ENCODE data around the gene USH2A. TPM values are rescaled to one million over a fixed set of nuclear protein-coding genes. Genes with fewer than 3 reads are reported as not detected.

USH2A gene
- total RNA-seq, 1 experiment from 2014 or later, result not detected

DNA sequence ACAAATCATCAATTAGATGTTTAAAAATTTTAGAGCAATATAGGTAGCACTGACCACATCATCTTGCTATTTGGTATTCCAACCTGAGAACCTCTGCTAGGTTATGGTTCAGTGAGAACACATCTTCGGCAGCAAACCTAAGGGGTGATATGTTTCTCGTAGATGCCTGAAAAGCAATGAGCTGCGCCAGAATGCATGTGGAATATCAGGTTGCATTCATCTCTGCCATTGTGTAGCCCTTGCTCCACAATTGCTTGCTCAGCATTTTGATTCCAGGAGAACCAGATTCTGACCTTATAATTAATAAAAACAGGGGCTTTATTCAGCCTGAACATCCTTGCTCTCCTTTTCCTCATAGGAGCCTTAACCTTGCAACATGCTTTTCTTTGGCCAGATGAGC, 408.1 kb downstream of the USH2A start (continued):
- no peak for TF ChIP-seq REST (IDR thresholded peaks at IDR 0.05; ENCODE audit: low read depth)
- TF ChIP-seq, protein P1, sequence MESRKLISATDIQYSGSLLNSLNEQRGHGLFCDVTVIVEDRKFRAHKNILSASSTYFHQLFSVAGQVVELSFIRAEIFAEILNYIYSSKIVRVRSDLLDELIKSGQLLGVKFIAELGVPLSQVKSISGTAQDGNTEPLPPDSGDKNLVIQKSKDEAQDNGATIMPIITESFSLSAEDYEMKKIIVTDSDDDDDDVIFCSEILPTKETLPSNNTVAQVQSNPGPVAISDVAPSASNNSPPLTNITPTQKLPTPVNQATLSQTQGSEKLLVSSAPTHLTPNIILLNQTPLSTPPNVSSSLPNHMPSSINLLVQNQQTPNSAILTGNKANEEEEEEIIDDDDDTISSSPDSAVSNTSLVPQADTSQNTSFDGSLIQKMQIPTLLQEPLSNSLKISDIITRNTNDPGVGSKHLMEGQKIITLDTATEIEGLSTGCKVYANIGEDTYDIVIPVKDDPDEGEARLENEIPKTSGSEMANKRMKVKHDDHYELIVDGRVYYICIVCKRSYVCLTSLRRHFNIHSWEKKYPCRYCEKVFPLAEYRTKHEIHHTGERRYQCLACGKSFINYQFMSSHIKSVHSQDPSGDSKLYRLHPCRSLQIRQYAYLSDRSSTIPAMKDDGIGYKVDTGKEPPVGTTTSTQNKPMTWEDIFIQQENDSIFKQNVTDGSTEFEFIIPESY (IDR thresholded peaks at IDR 0.05; ENCODE audit: extremely low read depth, insufficient replicate concordance, low read length), result no peak

DNA sequence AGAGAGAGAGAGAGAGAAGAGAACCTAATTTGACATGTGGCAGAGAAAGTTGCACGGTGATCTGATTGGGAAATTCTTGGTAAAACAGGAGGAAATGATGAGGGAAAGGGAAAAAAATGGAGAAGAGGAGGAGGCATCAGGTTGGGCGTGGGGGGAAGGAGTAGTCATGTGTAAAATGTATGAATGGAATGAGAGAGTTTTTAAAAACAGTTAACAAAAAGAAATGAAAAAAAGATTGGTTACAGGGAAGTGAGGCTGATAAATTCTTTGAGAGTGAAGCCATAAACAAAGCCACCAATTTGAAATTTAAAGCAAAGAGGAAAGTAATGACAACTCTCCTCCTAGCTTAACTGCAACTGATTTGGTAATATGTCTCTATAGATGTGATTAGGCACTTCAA, 409.2 kb downstream of the USH2A start:
- Histone ChIP-seq H3K4me2 (ENCODE audit: low read length) (no peak overlapping the region), H4K20me1 (ENCODE audit: insufficient read depth) (no peaks in the 10 kb centered on the region; the same call in 1 of the 2 replicates), H3K9me2 (ENCODE audit: insufficient read depth) (no peaks in the 10 kb centered on the region), H3K9me3 (ENCODE audit: control insufficient read depth in 1 of 2, insufficient read depth in 1 of 2, low read depth in 1 of 2, low read length in 2 of 2) (no peaks in the 10 kb centered on the region), H3K36me3 (ENCODE audit: control insufficient read depth in 1 of 2, insufficient read depth in 2 of 2, low read length in 2 of 2) (no peaks in the 10 kb centered on the region), H3K79me2 (ENCODE audit: insufficient read depth, low read length) (no peaks in the 10 kb centered on the region), H3K9ac (ENCODE audit: low read length) (no peak overlapping the region), H3K4me3 (replicated peaks in 1 of 2; ENCODE audit: low read depth in 1 of 2, low read length in 2 of 2) (no peak overlapping the region), H3K4me1 (ENCODE audit: control insufficient read depth in 1 of 2, insufficient read depth in 2 of 2, low read length in 2 of 2) (no peaks in the 10 kb centered on the region), H3K27me3 (ENCODE audit: insufficient read depth, low read length) (no peaks in the 10 kb centered on the region; the same call in 1 of the 2 replicates), H2AFZ (ENCODE audit: low read depth, low read length, poor library complexity, severe bottlenecking) (no peak overlapping the region), H3K27ac (ENCODE audit: low read depth, low read length) (no peak overlapping the region)
- RAD21 ChIA-PET (ENCODE audit: low non-redundant PET in 1 of 2, low total read pairs in 2 of 2, uncharacterized antibody in 2 of 2, unreplicated experiment in 2 of 2), result no interaction called here
- CTCF ChIA-PET, result no interaction called here
- DNase-seq (ENCODE audit: low read depth, low spot score) (no peak), ATAC-seq (no peak)
- POLR2A ChIA-PET, result no interaction called here
- no TSS peak for BruUV-seq (replicated peaks)
- intact Hi-C loops (cut with micrococcal nuclease), result no loop called here
- TF ChIP-seq FOSL1 (IDR thresholded peaks at IDR 0.05; ENCODE audit: low read depth), result no peak
- TF ChIP-seq JUND (IDR thresholded peaks at IDR 0.05), result no peak
- no peak for TF ChIP-seq TCF7L2 (IDR thresholded peaks at IDR 0.05; ENCODE audit: borderline replicate concordance, extremely low read depth, insufficient read depth, insufficient read length)
- no peak for TF ChIP-seq ELF1 (IDR thresholded peaks at IDR 0.05; ENCODE audit: borderline replicate concordance, low read depth)
- TF ChIP-seq SRF (IDR thresholded peaks at IDR 0.05; ENCODE audit: low read depth), result no peak
- TF ChIP-seq ZFX (IDR thresholded peaks at IDR 0.05), result no peak
- TF ChIP-seq, protein P1 (IDR thresholded peaks at IDR 0.05; ENCODE audit: extremely low read depth, insufficient replicate concordance, low read length), result no peak
- TF ChIP-seq, protein P2, sequence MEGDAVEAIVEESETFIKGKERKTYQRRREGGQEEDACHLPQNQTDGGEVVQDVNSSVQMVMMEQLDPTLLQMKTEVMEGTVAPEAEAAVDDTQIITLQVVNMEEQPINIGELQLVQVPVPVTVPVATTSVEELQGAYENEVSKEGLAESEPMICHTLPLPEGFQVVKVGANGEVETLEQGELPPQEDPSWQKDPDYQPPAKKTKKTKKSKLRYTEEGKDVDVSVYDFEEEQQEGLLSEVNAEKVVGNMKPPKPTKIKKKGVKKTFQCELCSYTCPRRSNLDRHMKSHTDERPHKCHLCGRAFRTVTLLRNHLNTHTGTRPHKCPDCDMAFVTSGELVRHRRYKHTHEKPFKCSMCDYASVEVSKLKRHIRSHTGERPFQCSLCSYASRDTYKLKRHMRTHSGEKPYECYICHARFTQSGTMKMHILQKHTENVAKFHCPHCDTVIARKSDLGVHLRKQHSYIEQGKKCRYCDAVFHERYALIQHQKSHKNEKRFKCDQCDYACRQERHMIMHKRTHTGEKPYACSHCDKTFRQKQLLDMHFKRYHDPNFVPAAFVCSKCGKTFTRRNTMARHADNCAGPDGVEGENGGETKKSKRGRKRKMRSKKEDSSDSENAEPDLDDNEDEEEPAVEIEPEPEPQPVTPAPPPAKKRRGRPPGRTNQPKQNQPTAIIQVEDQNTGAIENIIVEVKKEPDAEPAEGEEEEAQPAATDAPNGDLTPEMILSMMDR (IDR thresholded peaks at IDR 0.05 in 2 of 3, conservative IDR thresholded peaks at IDR 0.05 in 1 of 3; ENCODE audit: borderline replicate concordance in 1 of 3, insufficient read depth in 1 of 3, low read depth in 2 of 3, low read length in 2 of 3), result no peak
- no peak for TF ChIP-seq SP1 (IDR thresholded peaks at IDR 0.05; ENCODE audit: low read depth)
- no peak for TF ChIP-seq REST (IDR thresholded peaks at IDR 0.05; ENCODE audit: low read depth)

All from HCT116 (cell line).